GM18951 (cell line): ENCODE data around the gene COL4A1.

Experiments
- POLR2A ChIP-seq: IDR thresholded peaks from 4 replicates; pipeline ENCODE4 v1.6.1; 2011; ENCODE audit warnings: mild to moderate bottlenecking; ENCODE audit not compliant: insufficient read length, insufficient read depth; ENCODE audit errors: extremely low read depth
- in situ Hi-C: fragments of 300-500 bp; cut with MboI; formaldehyde crosslinking; loops from one replicate; pipeline ENCODE4 v1.12.0; 2022; ENCODE audit warnings: low sequenced_read_pairs, mixed read lengths, inconsistent platforms; ENCODE audit not compliant: unreplicated experiment

Gene COL4A1

GRCh38 chr13:110307767-110308655 lies 1.1 kb upstream of the COL4A1 start:
- no peak for TF ChIP-seq POLR2A
- in situ Hi-C loops = no loop called here

GRCh38 chr13:110306340-110306959 lies 507 bp downstream of the COL4A1 start:
- in situ Hi-C loops = no loop called here

GRCh38 chr13:110305949-110306339 lies 1.0 kb downstream of the COL4A1 start:
- no peak for TF ChIP-seq POLR2A

More at GRCh38 chr13:110306340-110306959, 507 bp downstream of the COL4A1 start:
- TF ChIP-seq POLR2A = no peak

GRCh38 chr13:110305544-110305943 lies 1.4 kb downstream of the COL4A1 start:
- in situ Hi-C loops = no loop called here
- TF ChIP-seq POLR2A = no peak

More at GRCh38 chr13:110305949-110306339, 1.0 kb downstream of the COL4A1 start:
- in situ Hi-C loops = no loop called here

GRCh38 chr13:110305001-110305400 lies 2.0 kb downstream of the COL4A1 start:
- no peak for TF ChIP-seq POLR2A
- in situ Hi-C loops = no loop called here

- no peak for TF ChIP-seq POLR2A
- in situ Hi-C loops = no loop called here
These were observed 2.7 kb downstream of the COL4A1 start for GRCh38 chr13:110304256-110304655.

- TF ChIP-seq POLR2A = no peak
- in situ Hi-C loops = no loop called here
These were observed 3.3 kb downstream of the COL4A1 start for GRCh38 chr13:110303644-110304043.

GRCh38 chr13:110302997-110303396 lies 4.0 kb downstream of the COL4A1 start:
- in situ Hi-C loops = no loop called here

GRCh38 chr13:110301606-110302553 lies 5.1 kb downstream of the COL4A1 start:
- in situ Hi-C loops = no loop called here
- no peak for TF ChIP-seq POLR2A

More at GRCh38 chr13:110302997-110303396, 4.0 kb downstream of the COL4A1 start:
- no peak for TF ChIP-seq POLR2A

- no peak for TF ChIP-seq POLR2A
- in situ Hi-C loops = no loop called here
These were observed 5.9 kb downstream of the COL4A1 start for GRCh38 chr13:110301083-110301482.

GRCh38 chr13:110300090-110300815 lies 6.7 kb downstream of the COL4A1 start:
- TF ChIP-seq POLR2A = no peak
- in situ Hi-C loops = no loop called here

- in situ Hi-C loops = no loop called here
- no peak for TF ChIP-seq POLR2A
These were observed 7.6 kb downstream of the COL4A1 start for GRCh38 chr13:110299283-110299840.
